Germinal center (tissue), 1 donor: ENCODE data around the gene ZER1.

ENCODE experiments used
- DNase-seq: peaks from one replicate; pipeline ENCODE4 v3.0.0; 2012; ENCODE audit warnings: mixed read lengths, low spot score

Gene ZER1

GRCh38 chr9:128733256-128733655 lies 38.5 kb downstream of the ZER1 start:
- DNase-seq, result no peak

- no peak for DNase-seq
Measured at GRCh38 chr9:128732576-128732975, 39.2 kb downstream of the ZER1 start.

GRCh38 chr9:128731691-128732090 lies 40.0 kb downstream of the ZER1 start:
- no peak for DNase-seq

GRCh38 chr9:128731093-128731492 lies 40.6 kb downstream of the ZER1 start:
- DNase-seq, result no peak

- no peak for DNase-seq
Measured at GRCh38 chr9:128729766-128730517, 41.8 kb downstream of the ZER1 start.

- DNase-seq, result no peak
Measured at GRCh38 chr9:128729302-128729701, 42.4 kb downstream of the ZER1 start.

GRCh38 chr9:128728298-128728697 lies 43.4 kb downstream of the ZER1 start:
- DNase-seq, result no peak

GRCh38 chr9:128727640-128728248 lies 44.0 kb downstream of the ZER1 start:
- DNase-seq, result no peak

GRCh38 chr9:128724744-128725211 lies 46.9 kb downstream of the ZER1 start:
- peak; percentile 53 for DNase-seq

- peak; percentile 100 for DNase-seq
Measured at GRCh38 chr9:128723866-128724743, 47.6 kb downstream of the ZER1 start, which contains the start of gene ZDHHC12. Gene ZDHHC12 (minus strand): TSS chr9:128724127. CDS start chr9:128724093, 34 bp downstream.

- DNase-seq, result no peak
Measured at GRCh38 chr9:128723352-128723865, 48.3 kb downstream of the ZER1 start.

- no peak for DNase-seq
Measured at GRCh38 chr9:128722380-128723351, 49.1 kb downstream of the ZER1 start.

GRCh38 chr9:128721487-128722010 lies 50.2 kb downstream of the ZER1 start:
- no peak for DNase-seq

GRCh38 chr9:128720841-128721486 lies 50.8 kb downstream of the ZER1 start:
- DNase-seq, result no peak

- no peak for DNase-seq
Measured at GRCh38 chr9:128719919-128720605, 51.7 kb downstream of the ZER1 start.

- no peak for DNase-seq
Measured at GRCh38 chr9:128718475-128718874, 53.3 kb downstream of the ZER1 start.

GRCh38 chr9:128718047-128718446 lies 53.7 kb downstream of the ZER1 start:
- no peak for DNase-seq

- DNase-seq, result no peak
Measured at GRCh38 chr9:128716581-128717254, 55.0 kb downstream of the ZER1 start.

GRCh38 chr9:128715436-128715750 lies 56.3 kb downstream of the ZER1 start:
- DNase-seq, result no peak
